ENCODE measurements around the gene AGPAT3.
A peak's percentile ranks its signal among the peaks of the same experiment; 100 is the strongest.

AGPAT3 gene

GRCh38 chr21:44003307-44003966, 138.4 kb downstream of the AGPAT3 start:
- no peak for DNase-seq

- DNase-seq: no peak
Measured at GRCh38 chr21:44005071-44005470, 140.0 kb downstream of the AGPAT3 start.

GRCh38 chr21:44005593-44005992, 140.6 kb downstream of the AGPAT3 start:
- DNase-seq: no peak

GRCh38 chr21:44006017-44006619, 141.1 kb downstream of the AGPAT3 start:
- DNase-seq: no peak

- no peak for DNase-seq
Measured at GRCh38 chr21:44006656-44007055, 141.6 kb downstream of the AGPAT3 start.

- DNase-seq: no peak
Measured at GRCh38 chr21:44010429-44010828, 145.4 kb downstream of the AGPAT3 start.

- DNase-seq: no peak
Measured at GRCh38 chr21:44011123-44011522, 146.1 kb downstream of the AGPAT3 start.

- peak; percentile 58 for DNase-seq
Measured at GRCh38 chr21:44011579-44012473, 146.8 kb downstream of the AGPAT3 start, which contains the start of gene TRAPPC10. Gene TRAPPC10, plus strand, starts transcription at chr21:44012309. Its CDS starts 185 bp downstream, at chr21:44012494.

- DNase-seq: peak; percentile 13
Measured at GRCh38 chr21:44012474-44013379, 147.7 kb downstream of the AGPAT3 start.

GRCh38 chr21:44013380-44014088, 148.5 kb downstream of the AGPAT3 start:
- no peak for DNase-seq

GRCh38 chr21:44017601-44018000, 152.6 kb downstream of the AGPAT3 start:
- no peak for DNase-seq

GRCh38 chr21:44018127-44018526, 153.1 kb downstream of the AGPAT3 start:
- DNase-seq: no peak

- DNase-seq: no peak
Measured at GRCh38 chr21:44018813-44019567, 154.0 kb downstream of the AGPAT3 start.

GRCh38 chr21:44019568-44019958, 154.5 kb downstream of the AGPAT3 start:
- DNase-seq: no peak

GRCh38 chr21:44020551-44020950, 155.5 kb downstream of the AGPAT3 start:
- DNase-seq: no peak

- DNase-seq: no peak
Measured at GRCh38 chr21:44021064-44021463, 156.0 kb downstream of the AGPAT3 start.

- no peak for DNase-seq
Measured at GRCh38 chr21:44024257-44024656, 159.2 kb downstream of the AGPAT3 start.

- no peak for DNase-seq
Measured at GRCh38 chr21:44024887-44025353, 159.9 kb downstream of the AGPAT3 start.

- no peak for DNase-seq
Measured at GRCh38 chr21:44027607-44028286, 162.7 kb downstream of the AGPAT3 start.

- DNase-seq: no peak
Measured at GRCh38 chr21:44028287-44028659, 163.2 kb downstream of the AGPAT3 start.
